DMS79 (cell line): ENCODE measurements around the gene ARHGAP26.

Experiments
- DNase-seq: peaks from one replicate; lab custom pipeline; 2025; lab: John Stamatoyannopoulos, UW

The ARHGAP26 gene

GRCh38 chr5:143120460-143121134, 350.4 kb downstream of the ARHGAP26 start:
- DNase-seq = no peak

GRCh38 chr5:143121135-143121475, 350.9 kb downstream of the ARHGAP26 start:
- DNase-seq = no peak

GRCh38 chr5:143124593-143124992, 354.4 kb downstream of the ARHGAP26 start:
- no peak for DNase-seq

- no peak for DNase-seq
These were observed 356.2 kb downstream of the ARHGAP26 start for GRCh38 chr5:143126174-143127019.

- no peak for DNase-seq
These were observed 358.4 kb downstream of the ARHGAP26 start for GRCh38 chr5:143128412-143129071.

- DNase-seq = no peak
These were observed 359.0 kb downstream of the ARHGAP26 start for GRCh38 chr5:143129203-143129602.

- DNase-seq = no peak
These were observed 359.9 kb downstream of the ARHGAP26 start for GRCh38 chr5:143129910-143130612.

- DNase-seq = no peak
These were observed 360.6 kb downstream of the ARHGAP26 start for GRCh38 chr5:143130613-143131305.

- no peak for DNase-seq
These were observed 361.8 kb downstream of the ARHGAP26 start for GRCh38 chr5:143131972-143132371.

- DNase-seq = no peak
These were observed 362.6 kb downstream of the ARHGAP26 start for GRCh38 chr5:143132739-143133138.

- no peak for DNase-seq
These were observed 363.5 kb downstream of the ARHGAP26 start for GRCh38 chr5:143133721-143134120.

- DNase-seq = no peak
These were observed 364.1 kb downstream of the ARHGAP26 start for GRCh38 chr5:143134269-143134668.

- no peak for DNase-seq
These were observed 364.7 kb downstream of the ARHGAP26 start for GRCh38 chr5:143134900-143135299.

GRCh38 chr5:143135832-143136551, 365.8 kb downstream of the ARHGAP26 start:
- DNase-seq = no peak

- DNase-seq = no peak
These were observed 368.7 kb downstream of the ARHGAP26 start for GRCh38 chr5:143138839-143139238.

- DNase-seq = no peak
These were observed 369.4 kb downstream of the ARHGAP26 start for GRCh38 chr5:143139585-143139984.

- no peak for DNase-seq
These were observed 370.5 kb downstream of the ARHGAP26 start for GRCh38 chr5:143140492-143141203.

GRCh38 chr5:143141652-143142051, 371.5 kb downstream of the ARHGAP26 start:
- no peak for DNase-seq

- DNase-seq = peak; percentile 25
These were observed 372.6 kb downstream of the ARHGAP26 start for GRCh38 chr5:143142596-143143435.
